AG09319 (cell line): ENCODE measurements around the gene PRR7.
"Not testable (repeated sequence)": the region's sequence is repeated elsewhere in the genome, so short reads cannot be mapped to it uniquely, and the experiment has no call there.

ENCODE experiments used
- DNase-seq: peaks from one replicate; pipeline ENCODE4 v3.0.0-alpha.2; 2010; ENCODE audit warnings: low read depth; ENCODE audit errors: extremely low read depth
- TF ChIP-seq, protein P1 (sequence below): IDR thresholded peaks from 2 replicates; pipeline ENCODE4 v1.5.1; 2011; ENCODE audit warnings: low read depth, mild to moderate bottlenecking, inconsistent platforms, low read length, moderate library complexity

Gene PRR7

GRCh38 chr5:177482359-177482795 lies 35.8 kb downstream of the PRR7 start:
- no peak for DNase-seq
- TF ChIP-seq, protein P1, sequence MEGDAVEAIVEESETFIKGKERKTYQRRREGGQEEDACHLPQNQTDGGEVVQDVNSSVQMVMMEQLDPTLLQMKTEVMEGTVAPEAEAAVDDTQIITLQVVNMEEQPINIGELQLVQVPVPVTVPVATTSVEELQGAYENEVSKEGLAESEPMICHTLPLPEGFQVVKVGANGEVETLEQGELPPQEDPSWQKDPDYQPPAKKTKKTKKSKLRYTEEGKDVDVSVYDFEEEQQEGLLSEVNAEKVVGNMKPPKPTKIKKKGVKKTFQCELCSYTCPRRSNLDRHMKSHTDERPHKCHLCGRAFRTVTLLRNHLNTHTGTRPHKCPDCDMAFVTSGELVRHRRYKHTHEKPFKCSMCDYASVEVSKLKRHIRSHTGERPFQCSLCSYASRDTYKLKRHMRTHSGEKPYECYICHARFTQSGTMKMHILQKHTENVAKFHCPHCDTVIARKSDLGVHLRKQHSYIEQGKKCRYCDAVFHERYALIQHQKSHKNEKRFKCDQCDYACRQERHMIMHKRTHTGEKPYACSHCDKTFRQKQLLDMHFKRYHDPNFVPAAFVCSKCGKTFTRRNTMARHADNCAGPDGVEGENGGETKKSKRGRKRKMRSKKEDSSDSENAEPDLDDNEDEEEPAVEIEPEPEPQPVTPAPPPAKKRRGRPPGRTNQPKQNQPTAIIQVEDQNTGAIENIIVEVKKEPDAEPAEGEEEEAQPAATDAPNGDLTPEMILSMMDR, result no peak

DNA sequence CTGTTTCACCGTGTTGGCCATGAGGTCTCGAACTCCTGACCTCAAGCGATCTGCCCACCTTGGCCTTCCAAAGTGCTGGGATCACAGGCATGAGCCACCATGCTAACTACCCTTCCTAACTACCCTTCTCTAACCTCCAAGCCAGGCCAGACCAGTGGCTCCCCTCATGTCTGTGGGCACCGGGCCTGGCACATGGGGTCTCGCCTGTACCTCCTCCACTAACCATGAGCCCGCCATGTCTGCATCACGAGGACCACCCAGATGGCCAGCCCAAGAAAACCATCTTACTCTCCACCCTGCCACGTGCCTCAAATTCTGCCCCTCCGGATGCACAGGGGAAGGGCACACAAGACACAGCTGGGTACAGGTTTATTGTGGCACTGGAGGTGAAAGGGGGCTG lies 36.4 kb downstream of the PRR7 start:
- TF ChIP-seq, protein P1, result no peak
- DNase-seq, result no peak

- no peak for DNase-seq
- TF ChIP-seq, protein P1, result no peak
Measured at GRCh38 chr5:177483994-177484901, 37.6 kb downstream of the PRR7 start.

DNA sequence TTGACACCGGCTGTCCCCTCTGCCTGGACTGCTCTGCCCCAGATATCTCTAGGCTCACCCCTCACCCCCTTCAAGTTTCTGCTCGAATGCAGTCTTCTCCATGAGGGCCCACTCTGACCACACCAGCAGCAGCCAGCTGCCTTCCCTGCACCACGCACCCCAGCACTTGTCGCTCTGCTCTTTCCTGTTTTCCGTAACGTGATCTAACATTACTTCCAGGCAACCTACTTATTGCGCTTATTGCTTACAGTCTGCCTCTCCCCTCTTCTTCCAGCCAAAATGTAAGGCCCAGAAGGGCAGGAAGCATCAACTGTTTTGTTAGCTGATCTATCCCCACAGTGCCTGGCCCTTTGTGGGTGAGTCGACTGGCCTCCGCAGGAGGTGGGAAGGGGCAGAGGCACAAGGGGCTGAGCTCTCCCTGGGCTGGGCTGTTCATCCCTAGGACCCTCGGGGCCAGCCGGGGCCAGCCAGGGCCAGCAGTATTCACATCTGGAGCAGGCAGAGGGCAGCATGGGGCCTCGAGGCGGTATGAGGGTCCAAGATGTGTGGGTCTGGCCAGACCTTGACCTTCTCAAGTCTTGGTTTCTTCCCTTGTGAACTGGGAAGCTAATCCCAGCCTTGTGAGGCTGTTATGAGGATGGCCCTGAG lies 38.4 kb downstream of the PRR7 start:
- TF ChIP-seq, protein P1, result no peak
- no peak for DNase-seq

DNA sequence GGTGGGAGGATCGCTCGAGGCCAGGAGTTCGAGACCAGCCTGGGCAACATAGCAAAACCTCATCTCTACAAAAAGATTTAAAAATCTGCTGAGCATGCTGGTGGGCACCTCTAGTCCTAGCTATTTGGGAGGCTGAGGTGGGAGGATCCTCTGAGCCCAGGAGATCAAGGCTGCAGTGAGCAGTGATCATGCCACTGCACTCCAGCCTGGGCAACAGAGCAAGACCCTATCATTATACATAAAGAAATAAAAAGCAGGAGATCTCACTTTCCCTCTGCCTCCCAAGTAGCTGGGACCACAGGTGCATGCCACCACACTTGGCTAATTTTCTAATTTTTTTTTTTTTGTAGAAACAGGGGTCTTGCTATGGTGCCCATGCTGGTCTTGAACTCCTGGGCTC lies 39.1 kb downstream of the PRR7 start:
- DNase-seq, result not testable (repeated sequence)

DNA sequence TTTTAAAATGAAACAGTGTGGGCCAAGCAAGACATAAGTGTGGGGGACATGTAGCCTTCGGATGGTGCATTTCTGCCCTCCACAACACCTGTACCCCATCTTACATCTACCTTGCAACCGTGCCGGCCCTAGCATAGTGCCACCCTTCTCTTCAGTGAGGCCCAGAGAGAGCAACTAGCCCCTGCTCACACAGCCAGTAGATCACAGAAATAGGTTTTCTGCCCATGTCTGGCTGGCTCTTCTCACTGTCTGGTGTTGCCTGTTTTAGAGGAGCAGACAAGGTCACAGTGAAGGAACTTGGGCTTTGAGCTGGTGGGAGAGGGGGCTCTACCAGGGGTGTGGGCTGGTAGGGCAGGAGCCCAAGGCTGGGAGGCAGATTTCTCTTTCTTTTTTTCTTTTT lies 39.6 kb downstream of the PRR7 start:
- DNase-seq, result no peak
- TF ChIP-seq, protein P1, result no peak

DNA sequence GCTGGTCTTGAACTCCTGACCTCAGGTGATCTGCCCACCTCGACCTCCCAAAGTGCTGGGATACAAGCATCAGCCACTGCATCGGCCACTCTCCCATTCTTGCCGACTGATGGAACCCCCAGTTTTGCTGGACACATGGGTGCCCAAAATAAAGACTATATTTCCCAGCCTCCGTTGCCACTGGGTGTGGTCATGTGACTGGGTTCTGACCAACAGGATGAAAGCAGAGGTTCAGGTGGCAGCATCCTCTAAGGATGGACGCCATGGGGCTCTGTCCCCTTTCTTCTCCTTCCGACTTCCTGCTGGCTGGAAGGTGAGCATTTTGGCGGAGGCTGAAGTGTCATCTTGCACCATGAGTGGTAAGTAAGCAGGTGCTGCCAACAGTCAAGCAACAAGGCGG lies 40.5 kb downstream of the PRR7 start:
- no peak for DNase-seq
- TF ChIP-seq, protein P1, result no peak
